ENCODE results near the gene CAPRIN1. TPM values are rescaled to one million over a fixed set of nuclear protein-coding genes. Genes with fewer than 3 reads are reported as not detected.

The CAPRIN1 gene
- total RNA-seq, 1 experiment from 2014 or later, result 224 TPM

DNA sequence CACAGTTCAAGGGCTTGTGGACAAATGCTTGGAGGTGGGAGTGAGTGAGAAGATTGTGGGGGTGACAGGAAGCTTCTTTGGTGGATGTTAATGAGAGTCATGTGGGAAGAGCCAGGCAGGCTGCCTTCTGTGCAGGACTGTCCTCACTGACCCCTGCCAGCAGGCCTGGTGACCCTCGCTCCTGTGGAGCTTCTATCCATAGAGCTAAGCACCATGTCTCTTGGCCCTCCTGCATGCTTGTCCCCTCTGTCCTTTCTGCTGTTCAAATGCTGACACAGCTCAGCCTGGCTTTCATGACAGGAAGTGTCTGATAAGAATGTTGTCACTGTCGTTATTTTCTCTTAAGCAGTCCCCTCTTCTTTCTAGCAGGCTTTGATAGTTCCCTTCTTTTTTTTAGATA is 91.5 kb downstream of the CAPRIN1 start:
- Histone ChIP-seq H3K36me3 (ENCODE audit: low read depth, low read length) (peaks cover 54% of the 10 kb centered on the region), H3K27me3 (ENCODE audit: low read length) (no peaks in the 10 kb centered on the region), H3K79me2 (ENCODE audit: low read length) (no peaks in the 10 kb centered on the region), H3F3A (ENCODE audit: low read length, unreplicated experiment) (no peaks in the 10 kb centered on the region), H4K20me1 (ENCODE audit: low read length) (no peaks in the 10 kb centered on the region), H3K9ac (ENCODE audit: low read length) (no peak overlapping the region), H3K4me2 (ENCODE audit: low read length) (no peak overlapping the region), H3K4me3 (ENCODE audit: low read length) (no peak overlapping the region), H3K4me1 (ENCODE audit: insufficient read depth, low read length) (no peaks in the 10 kb centered on the region), H3K9me2 (replicated peaks; ENCODE audit: low read length) (no peaks in the 10 kb centered on the region), H3K27ac (ENCODE audit: low read length) (no peak overlapping the region), H2AFZ (ENCODE audit: low read length) (no peak overlapping the region), H3K9me3 (ENCODE audit: low read length) (no peaks in the 10 kb centered on the region)
- DNase-seq, result no peak
- CTCF ChIA-PET, result no interaction called here
- no peak for ATAC-seq
- POLR2A ChIA-PET (ENCODE audit: unreplicated experiment), result interaction anchor here (0.5 kb wide), 1 partner anchor 98 kb away, joined by 3 read pairs; no protein-coding TSS in a partner anchor
- no peak for TF ChIP-seq EZH2phosphoT487 (IDR thresholded peaks at IDR 0.05; ENCODE audit: borderline replicate concordance, low read length)
- TF ChIP-seq, protein P1, sequence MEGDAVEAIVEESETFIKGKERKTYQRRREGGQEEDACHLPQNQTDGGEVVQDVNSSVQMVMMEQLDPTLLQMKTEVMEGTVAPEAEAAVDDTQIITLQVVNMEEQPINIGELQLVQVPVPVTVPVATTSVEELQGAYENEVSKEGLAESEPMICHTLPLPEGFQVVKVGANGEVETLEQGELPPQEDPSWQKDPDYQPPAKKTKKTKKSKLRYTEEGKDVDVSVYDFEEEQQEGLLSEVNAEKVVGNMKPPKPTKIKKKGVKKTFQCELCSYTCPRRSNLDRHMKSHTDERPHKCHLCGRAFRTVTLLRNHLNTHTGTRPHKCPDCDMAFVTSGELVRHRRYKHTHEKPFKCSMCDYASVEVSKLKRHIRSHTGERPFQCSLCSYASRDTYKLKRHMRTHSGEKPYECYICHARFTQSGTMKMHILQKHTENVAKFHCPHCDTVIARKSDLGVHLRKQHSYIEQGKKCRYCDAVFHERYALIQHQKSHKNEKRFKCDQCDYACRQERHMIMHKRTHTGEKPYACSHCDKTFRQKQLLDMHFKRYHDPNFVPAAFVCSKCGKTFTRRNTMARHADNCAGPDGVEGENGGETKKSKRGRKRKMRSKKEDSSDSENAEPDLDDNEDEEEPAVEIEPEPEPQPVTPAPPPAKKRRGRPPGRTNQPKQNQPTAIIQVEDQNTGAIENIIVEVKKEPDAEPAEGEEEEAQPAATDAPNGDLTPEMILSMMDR (conservative IDR thresholded peaks at IDR 0.05; ENCODE audit: low read depth, low read length), result no peak
- no peak for TF ChIP-seq EZH2 (IDR thresholded peaks at IDR 0.05; ENCODE audit: low read length, unreplicated experiment)
- no TSS peak for BruUV-seq (replicated peaks)
- intact Hi-C loops (cut with micrococcal nuclease), result no loop called here

DNA sequence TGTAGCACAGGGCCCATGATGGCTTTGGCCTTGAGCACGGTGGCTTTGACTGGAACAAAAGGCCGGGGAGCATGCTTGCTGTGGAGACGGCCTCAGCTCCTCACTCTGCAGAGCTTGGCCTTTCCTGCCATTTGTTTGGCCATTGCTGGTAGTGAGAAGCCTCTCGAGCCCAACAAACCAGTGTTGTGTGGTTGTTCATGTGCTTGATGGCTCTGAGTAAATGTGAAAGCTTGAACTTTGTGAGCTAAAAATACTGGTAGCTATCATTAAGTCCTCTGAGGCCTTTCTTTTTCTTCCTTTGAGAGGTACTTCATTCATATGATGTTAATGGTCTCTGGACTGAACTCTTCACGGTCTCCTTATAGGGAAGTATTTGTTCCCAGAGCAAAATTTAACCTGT is 93.5 kb downstream of the CAPRIN1 start:
- no peaks in the 10 kb centered on the region for H4K20me1 ChIP-seq (ENCODE audit: low read length)
- POLR2A ChIA-PET (ENCODE audit: unreplicated experiment), result interaction anchor here (0.6 kb wide), 1 partner anchor 40 kb away, joined by 3 read pairs; no protein-coding TSS in a partner anchor
- no peaks in the 10 kb centered on the region for H3F3A ChIP-seq (ENCODE audit: low read length, unreplicated experiment)
- BruUV-seq (replicated peaks), result no TSS peak
- no peak for ATAC-seq
- DNase-seq, result no peak
- H3K9me3 ChIP-seq (ENCODE audit: low read length), result no peaks in the 10 kb centered on the region
- no peaks in the 10 kb centered on the region for H3K27me3 ChIP-seq (ENCODE audit: low read length)
- H3K36me3 ChIP-seq (ENCODE audit: low read depth, low read length), result peaks cover 50% of the 10 kb centered on the region
- no peaks in the 10 kb centered on the region for H3K4me1 ChIP-seq (ENCODE audit: insufficient read depth, low read length)
- TF ChIP-seq, protein P1 (conservative IDR thresholded peaks at IDR 0.05; ENCODE audit: low read depth, low read length), result no peak
- no peak for TF ChIP-seq EZH2phosphoT487 (IDR thresholded peaks at IDR 0.05; ENCODE audit: borderline replicate concordance, low read length)
- no peak for TF ChIP-seq EZH2 (IDR thresholded peaks at IDR 0.05; ENCODE audit: low read length, unreplicated experiment)
- CTCF ChIA-PET, result no interaction called here
- H3K9me2 ChIP-seq (replicated peaks; ENCODE audit: low read length), result no peaks in the 10 kb centered on the region
- intact Hi-C loops (cut with micrococcal nuclease), result no loop called here
- H3K4me3 ChIP-seq (ENCODE audit: low read length), result no peak overlapping the region
- H2AFZ ChIP-seq (ENCODE audit: low read length), result no peak overlapping the region
- H3K27ac ChIP-seq (ENCODE audit: low read length), result no peak overlapping the region
- no peak overlapping the region for H3K4me2 ChIP-seq (ENCODE audit: low read length)
- no peaks in the 10 kb centered on the region for H3K79me2 ChIP-seq (ENCODE audit: low read length)
- H3K9ac ChIP-seq (ENCODE audit: low read length), result no peak overlapping the region

DNA sequence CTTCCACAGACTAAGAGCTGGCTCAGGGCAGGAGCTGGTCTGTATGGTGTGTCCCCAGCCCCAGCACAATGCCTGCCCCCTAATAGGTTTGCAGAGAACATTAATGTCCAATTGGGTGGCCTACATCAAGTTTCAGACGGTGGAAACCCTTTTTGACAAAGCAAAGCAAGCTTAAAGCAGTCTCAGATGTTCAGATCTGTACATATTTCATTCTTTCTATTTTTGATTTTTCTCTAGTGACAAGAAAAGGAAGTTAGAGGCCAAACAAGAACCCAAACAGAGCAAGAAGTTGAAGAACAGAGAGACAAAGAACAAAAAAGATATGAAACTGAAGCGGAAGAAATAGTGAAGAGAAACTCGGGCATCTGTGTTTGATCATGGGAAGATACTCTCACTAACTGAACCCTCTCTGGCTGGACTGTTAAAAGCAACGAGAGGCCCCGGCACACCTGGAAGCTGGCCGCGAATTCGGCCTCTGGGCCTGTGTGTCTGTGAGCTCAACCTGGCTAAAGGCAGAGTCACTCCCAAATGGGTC is 94.4 kb downstream of the CAPRIN1 start:
- TF ChIP-seq EZH2 (IDR thresholded peaks at IDR 0.05; ENCODE audit: low read length, unreplicated experiment) (no peak), EZH2phosphoT487 (IDR thresholded peaks at IDR 0.05; ENCODE audit: borderline replicate concordance, low read length) (no peak)
- TF ChIP-seq, protein P1 (conservative IDR thresholded peaks at IDR 0.05; ENCODE audit: low read depth, low read length), result no peak

More for the DNA sequence above, 94.4 kb downstream of the CAPRIN1 start:
- DNase-seq (no peak), ATAC-seq (no peak)
- ChIA-PET CTCF (no interaction called here), POLR2A (ENCODE audit: unreplicated experiment) (no interaction called here)
- intact Hi-C loops (cut with micrococcal nuclease), result no loop called here
- Histone ChIP-seq H3K4me2 (ENCODE audit: low read length) (no peak overlapping the region), H3K79me2 (ENCODE audit: low read length) (no peaks in the 10 kb centered on the region), H3K9me3 (ENCODE audit: low read length) (no peaks in the 10 kb centered on the region), H3K9ac (ENCODE audit: low read length) (no peak overlapping the region), H3K4me3 (ENCODE audit: low read length) (no peak overlapping the region), H2AFZ (ENCODE audit: low read length) (no peak overlapping the region), H3F3A (ENCODE audit: low read length, unreplicated experiment) (no peaks in the 10 kb centered on the region), H4K20me1 (ENCODE audit: low read length) (no peaks in the 10 kb centered on the region), H3K27ac (ENCODE audit: low read length) (no peak overlapping the region), H3K9me2 (replicated peaks; ENCODE audit: low read length) (no peaks in the 10 kb centered on the region), H3K36me3 (ENCODE audit: low read depth, low read length) (peaks cover 50% of the 10 kb centered on the region), H3K27me3 (ENCODE audit: low read length) (no peaks in the 10 kb centered on the region), H3K4me1 (ENCODE audit: insufficient read depth, low read length) (no peaks in the 10 kb centered on the region)
- BruUV-seq (replicated peaks), result no TSS peak
